NT2/D1 (cell line): ENCODE results near the gene SAMD13.

ENCODE experiments used
- DNase-seq: peaks from one replicate; pipeline ENCODE4 v3.0.0-alpha.2; 2011; ENCODE audit warnings: low read depth, low spot score
- H3K27me3 ChIP-seq: 2 replicates; pipeline ENCODE4 v1.6.0; 2011; ENCODE audit warnings: mild to moderate bottlenecking; ENCODE audit not compliant: insufficient read length, insufficient read depth
- H3K36me3 ChIP-seq: 2 replicates; pipeline ENCODE4 v1.6.1; 2011; ENCODE audit warnings: mild to moderate bottlenecking, low read length, mixed read lengths; ENCODE audit not compliant: insufficient read depth, insufficient read length
- H3K4me1 ChIP-seq: 2 replicates; pipeline ENCODE4 v1.5.1; 2011; ENCODE audit not compliant: insufficient read depth, insufficient read length
- H3K4me3 ChIP-seq: 2 replicates; pipeline ENCODE4 v1.5.1; 2011; ENCODE audit warnings: low read depth; ENCODE audit not compliant: insufficient read length
- H3K9ac ChIP-seq: 2 replicates; pipeline ENCODE4 v1.6.0; 2011; ENCODE audit warnings: low read depth; ENCODE audit not compliant: insufficient read length
- H3K9me3 ChIP-seq: 2 replicates; pipeline ENCODE4 v1.5.1; 2011; ENCODE audit warnings: mild to moderate bottlenecking, low read length; ENCODE audit not compliant: insufficient read depth
- SUZ12 ChIP-seq: IDR thresholded peaks from 2 replicates; pipeline ENCODE4 v1.6.1; 2011; ENCODE audit not compliant: insufficient read length, insufficient read depth; ENCODE audit errors: extremely low read depth
- YY1 ChIP-seq: IDR thresholded peaks from 2 replicates; pipeline ENCODE4 v1.6.1; 2011; ENCODE audit not compliant: insufficient read length, insufficient read depth
- ZNF274 ChIP-seq: IDR thresholded peaks from 2 replicates; pipeline ENCODE4 v1.6.1; 2011; ENCODE audit warnings: mild to moderate bottlenecking, low read depth, low read length

The SAMD13 gene

DNA sequence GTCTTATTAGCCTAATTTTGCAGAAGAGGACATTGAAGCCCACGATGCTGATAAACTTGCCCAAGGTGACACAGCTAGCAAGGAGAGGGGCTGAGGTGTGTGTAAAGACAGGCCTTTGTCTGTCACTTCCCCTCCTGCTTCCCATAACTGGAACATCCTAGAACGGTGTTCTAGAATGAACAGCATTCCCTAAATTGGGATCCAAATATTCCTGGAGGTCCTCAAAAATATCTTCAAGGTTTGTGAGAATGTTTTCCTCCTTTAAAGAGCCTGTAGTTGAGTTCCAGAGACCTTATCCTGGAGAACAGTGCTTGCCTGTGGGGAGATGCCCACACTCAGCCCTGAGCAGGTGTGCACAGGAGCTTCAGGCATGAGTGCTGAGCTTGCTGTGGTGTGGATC is 41.5 kb upstream of the SAMD13 start:
- no peak for DNase-seq
- no peak overlapping the region for H3K4me3 ChIP-seq
- H3K4me1 ChIP-seq: no peaks in the 10 kb centered on the region
- TF ChIP-seq SUZ12 (no peak), YY1 (no peak), ZNF274 (no peak)
- H3K27me3 ChIP-seq: no peaks in the 10 kb centered on the region
- no peak overlapping the region for H3K9ac ChIP-seq
- H3K36me3 ChIP-seq: no peaks in the 10 kb centered on the region
- H3K9me3 ChIP-seq: no peaks in the 10 kb centered on the region; the same call in 1 of the 2 replicates

DNA sequence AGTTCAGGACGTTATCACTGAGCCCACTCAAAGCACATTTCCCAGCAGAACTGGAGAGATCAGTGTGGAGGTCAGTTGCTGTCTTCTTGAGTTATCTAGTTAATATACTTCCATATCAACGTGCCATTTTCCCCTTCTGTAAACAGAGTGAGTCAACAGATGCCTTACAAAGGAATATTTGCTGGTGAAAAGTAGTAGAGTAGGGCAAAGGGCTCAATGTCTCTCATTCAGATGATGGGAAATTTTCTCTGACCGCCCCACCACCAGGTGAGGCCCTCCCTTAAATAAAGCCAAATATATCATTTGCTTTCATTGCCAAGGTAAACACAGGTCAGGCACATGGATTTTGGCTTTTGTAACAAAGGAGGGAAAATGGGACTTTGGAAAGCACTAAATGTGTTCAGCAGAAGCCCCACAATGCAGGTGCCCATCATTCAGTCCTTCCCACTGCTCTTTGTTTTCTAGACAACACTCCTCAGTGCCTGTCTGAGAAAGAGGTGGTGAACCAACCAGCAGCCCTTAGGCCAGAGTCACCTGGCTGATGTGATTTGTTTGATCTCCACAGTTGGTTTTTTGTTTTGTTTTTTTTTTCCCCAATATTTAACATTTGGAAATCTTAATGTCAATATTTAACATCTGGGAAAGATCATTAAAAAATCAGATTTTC is 40.5 kb upstream of the SAMD13 start:
- Histone ChIP-seq H3K36me3 (no peaks in the 10 kb centered on the region), H3K4me3 (no peak overlapping the region), H3K9me3 (no peaks in the 10 kb centered on the region; the same call in 1 of the 2 replicates), H3K4me1 (no peaks in the 10 kb centered on the region), H3K9ac (no peak overlapping the region), H3K27me3 (no peaks in the 10 kb centered on the region)
- DNase-seq: no peak
- TF ChIP-seq YY1 (no peak), ZNF274 (no peak), SUZ12 (no peak)

DNA sequence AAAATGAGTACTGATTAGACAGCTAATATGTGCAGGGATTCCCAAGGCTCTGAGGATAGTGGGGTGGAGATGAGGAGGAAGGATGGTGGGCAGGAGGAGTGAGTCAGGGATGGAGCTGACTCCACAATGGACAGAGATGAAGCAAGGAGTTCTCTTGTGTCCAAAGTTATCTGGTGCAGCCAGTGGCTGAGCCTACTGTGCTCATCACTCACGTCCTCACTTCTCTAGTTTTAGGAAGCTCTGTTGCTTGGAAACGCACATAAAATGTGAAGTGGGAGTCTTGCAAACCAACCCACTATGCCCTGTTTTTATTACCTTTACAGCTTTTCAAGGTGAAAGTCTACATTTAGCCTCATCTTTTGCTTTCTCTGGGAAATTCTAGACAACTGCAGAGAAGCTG is 36.5 kb upstream of the SAMD13 start:
- Histone ChIP-seq H3K36me3 (no peaks in the 10 kb centered on the region), H3K4me1 (no peaks in the 10 kb centered on the region), H3K4me3 (no peak overlapping the region), H3K27me3 (no peaks in the 10 kb centered on the region), H3K9me3 (no peaks in the 10 kb centered on the region), H3K9ac (no peak overlapping the region)
- no peak for DNase-seq
- no peak for TF ChIP-seq ZNF274
- no peak for TF ChIP-seq YY1
- no peak for TF ChIP-seq SUZ12

DNA sequence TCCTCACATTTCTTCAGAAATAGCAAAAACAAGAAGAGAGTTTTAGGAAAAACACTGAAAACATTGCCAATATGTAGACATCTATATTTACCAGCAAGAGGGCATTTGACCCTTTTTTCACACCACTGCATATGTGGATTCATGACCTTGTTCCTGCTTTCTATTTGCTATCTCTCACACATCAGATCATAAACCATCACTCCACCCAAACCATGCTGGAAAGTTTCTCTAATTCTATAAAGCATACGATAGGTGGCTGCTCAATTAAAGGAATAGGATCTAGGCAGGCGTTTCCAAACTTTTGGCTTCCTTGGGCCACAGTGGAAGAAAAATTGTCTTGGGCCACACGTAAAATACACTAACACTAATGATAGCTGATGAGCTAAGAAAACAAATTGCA is 35.6 kb upstream of the SAMD13 start:
- H3K9ac ChIP-seq: no peak overlapping the region
- H3K4me3 ChIP-seq: no peak overlapping the region
- no peaks in the 10 kb centered on the region for H3K36me3 ChIP-seq
- no peaks in the 10 kb centered on the region for H3K27me3 ChIP-seq
- TF ChIP-seq YY1: no peak
- no peaks in the 10 kb centered on the region for H3K4me1 ChIP-seq
- no peaks in the 10 kb centered on the region for H3K9me3 ChIP-seq
- no peak for DNase-seq

DNA sequence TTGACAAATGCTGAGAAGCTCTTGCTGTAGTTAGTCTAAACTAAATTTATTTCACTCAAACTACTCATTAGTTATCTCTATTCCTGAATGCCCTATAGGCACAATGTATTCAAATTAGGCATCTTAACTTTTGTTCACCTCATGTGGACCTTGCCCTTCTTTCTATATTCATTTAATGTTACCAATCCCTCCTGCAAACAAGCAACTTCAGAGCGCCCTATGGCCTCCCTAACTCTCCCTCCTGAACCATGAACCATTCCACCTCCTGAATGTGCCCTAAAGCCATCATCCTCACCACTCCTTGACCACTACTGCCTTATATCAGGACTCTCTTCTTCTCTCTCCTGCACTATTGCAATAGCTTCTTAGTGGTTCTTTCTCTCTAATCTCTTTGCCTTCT is 34.8 kb upstream of the SAMD13 start:
- Histone ChIP-seq H3K4me1 (no peaks in the 10 kb centered on the region), H3K4me3 (no peak overlapping the region), H3K36me3 (no peaks in the 10 kb centered on the region), H3K27me3 (no peaks in the 10 kb centered on the region), H3K9ac (no peak overlapping the region), H3K9me3 (no peaks in the 10 kb centered on the region)
- TF ChIP-seq YY1 (no peak), ZNF274 (no peak), SUZ12 (no peak)
- no peak for DNase-seq

DNA sequence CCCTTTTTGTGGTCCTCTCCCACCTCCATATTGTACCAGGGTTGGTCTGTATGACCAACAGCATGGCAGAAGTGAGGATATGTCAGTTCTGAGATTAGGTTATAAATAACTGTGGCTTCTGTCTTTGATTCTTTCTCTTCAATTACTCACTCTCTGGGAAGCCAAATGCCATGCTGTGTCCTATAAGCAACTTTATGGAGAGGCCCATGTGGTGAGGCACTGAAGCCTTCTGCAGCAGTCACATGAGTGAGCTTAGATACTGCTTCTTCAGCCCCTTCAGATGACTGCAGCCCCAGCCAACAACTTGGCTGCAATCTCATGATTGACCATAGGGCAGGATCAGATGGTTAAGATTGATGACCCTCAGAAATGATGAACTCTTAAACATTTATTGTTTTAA is 34.0 kb upstream of the SAMD13 start:
- Histone ChIP-seq H3K36me3 (no peaks in the 10 kb centered on the region), H3K9ac (no peak overlapping the region), H3K4me1 (no peaks in the 10 kb centered on the region), H3K27me3 (no peaks in the 10 kb centered on the region), H3K4me3 (no peak overlapping the region), H3K9me3 (no peaks in the 10 kb centered on the region)
- TF ChIP-seq SUZ12 (no peak), YY1 (no peak), ZNF274 (no peak)
- no peak for DNase-seq

DNA sequence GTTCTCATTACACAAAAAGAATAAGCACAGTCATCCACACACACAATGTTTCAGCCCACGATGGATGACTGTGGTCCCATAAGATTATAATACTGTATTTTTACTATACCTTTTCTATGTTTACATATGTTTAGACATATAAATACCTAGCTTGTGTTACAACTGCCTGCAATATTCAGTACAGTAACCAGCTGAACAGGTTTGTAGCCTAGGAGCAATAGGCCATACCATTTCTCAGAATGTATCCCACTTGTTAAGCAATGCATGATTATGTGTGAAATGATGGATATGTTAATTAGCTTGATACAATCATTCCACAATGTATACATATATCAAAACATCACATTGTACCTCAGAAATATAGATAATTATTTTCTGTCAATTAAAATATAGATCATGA is 33.2 kb upstream of the SAMD13 start:
- Histone ChIP-seq H3K36me3 (no peaks in the 10 kb centered on the region), H3K27me3 (no peaks in the 10 kb centered on the region), H3K4me3 (no peak overlapping the region), H3K4me1 (no peaks in the 10 kb centered on the region), H3K9ac (no peak overlapping the region), H3K9me3 (no peaks in the 10 kb centered on the region)
- no peak for TF ChIP-seq SUZ12
- no peak for TF ChIP-seq YY1
- no peak for TF ChIP-seq ZNF274
- DNase-seq: no peak

DNA sequence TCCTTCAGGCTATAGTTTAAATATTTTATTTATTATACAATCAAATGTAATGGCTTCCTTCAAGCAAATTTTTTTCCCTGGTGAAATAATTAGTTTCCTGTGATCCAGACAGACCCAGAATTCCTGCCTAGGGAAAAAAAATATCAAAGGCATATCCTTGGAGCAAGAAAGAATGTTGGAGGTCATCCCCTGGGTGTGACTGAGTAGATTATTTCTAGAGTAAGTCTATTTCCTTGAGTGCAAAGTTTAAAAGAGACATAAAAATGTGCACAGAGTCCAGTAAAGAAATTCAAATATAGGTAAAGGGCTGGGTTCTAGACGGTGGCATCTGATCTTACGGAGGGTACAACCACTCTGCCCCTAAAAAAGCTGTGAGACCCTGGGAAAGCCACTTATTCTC is 32.2 kb upstream of the SAMD13 start:
- DNase-seq: no peak
- no peaks in the 10 kb centered on the region for H3K36me3 ChIP-seq
- no peaks in the 10 kb centered on the region for H3K27me3 ChIP-seq
- no peaks in the 10 kb centered on the region for H3K9me3 ChIP-seq
- H3K4me3 ChIP-seq: no peak overlapping the region
- no peak overlapping the region for H3K9ac ChIP-seq
- H3K4me1 ChIP-seq: no peaks in the 10 kb centered on the region
- TF ChIP-seq YY1 (no peak), SUZ12 (no peak), ZNF274 (no peak)
